SK-N-SH (cell line): ENCODE results near the gene JPT2. TPM values are rescaled to one million over a fixed set of nuclear protein-coding genes. Genes with fewer than 3 reads are reported as not detected.
A peak's percentile ranks its signal among the peaks of the same experiment; 100 is the strongest.

Source experiments
- CTCF ChIA-PET: fragments of 300-600, 350-600 bp; formaldehyde crosslinking; extraction: SDS; loops from one replicate; lab custom pipeline; 2021; lab: Yijun Ruan, JAX
- POLR2A ChIA-PET: fragments of 350-600 bp; sonication (Branson Sonifier 250); formaldehyde crosslinking; extraction: SDS; loops from one replicate; lab custom pipeline; 2020; ENCODE audit warnings: antibody characterized with exemption, inconsistent platforms; lab: Yijun Ruan, JAX
- DNase-seq: peaks from one replicate; pipeline ENCODE4 v3.0.0; 2012
- H2AFZ ChIP-seq: fragments of 200-600 bp; sonication (generic); 2 replicates; pipeline ENCODE4 v1.8.1; 2016; ENCODE audit warnings: antibody characterized with exemption, mild to moderate bottlenecking, low read depth
- H3F3A ChIP-seq: fragments of 200-600 bp; sonication (generic); replicated peaks from 2 replicates; pipeline ENCODE3; 2016; ENCODE audit warnings: antibody characterized with exemption, mild to moderate bottlenecking; ENCODE audit not compliant: insufficient read depth
- H3K27ac ChIP-seq, 2 experiments: fragments of 200-500 bp in 1 of 2; fragments of 200-600 bp in 1 of 2; sonication (Bioruptor generic) in 1 of 2; sonication (generic), shearing (Covaris generic) in 1 of 2; 2 replicates each; pipeline versions ENCODE4 v1.5.1 to v1.6.1; 2014 to 2016; ENCODE audit warnings: low read depth in 2 of 2, inconsistent platforms in 1 of 2, low read length in 1 of 2, mild to moderate bottlenecking in 1 of 2, mixed read lengths in 1 of 2
- H3K27me3 ChIP-seq: fragments of 200-600 bp; sonication (generic), shearing (Covaris generic); 2 replicates; pipeline ENCODE4 v1.6.1; 2016; ENCODE audit warnings: mixed run types; ENCODE audit not compliant: insufficient read depth
- H3K36me3 ChIP-seq, 2 experiments: fragments of 200-500 bp in 1 of 2; fragments of 200-600 bp in 1 of 2; sonication (Bioruptor generic) in 1 of 2; sonication (generic) in 1 of 2; replicated peaks in 1 of 2; 2 replicates each; pipeline versions ENCODE3 to v1.5.1; 2014 to 2016; ENCODE audit warnings: low read length in 1 of 2, mild to moderate bottlenecking in 1 of 2; ENCODE audit not compliant: insufficient read depth in 2 of 2, control insufficient read depth in 1 of 2
- H3K4me1 ChIP-seq, 2 experiments: fragments of 200-500 bp in 1 of 2; fragments of 200-600 bp in 1 of 2; sonication (Bioruptor generic) in 1 of 2; sonication (generic), shearing (Covaris generic) in 1 of 2; 2 replicates each; pipeline versions ENCODE4 v1.5.1 to v1.6.1; 2014 to 2016; ENCODE audit warnings: low read depth in 1 of 2, low read length in 1 of 2, mixed run types in 1 of 2; ENCODE audit not compliant: insufficient read depth in 2 of 2, control insufficient read depth in 1 of 2
- H3K4me2 ChIP-seq: fragments of 200-600 bp; sonication (generic), shearing (Covaris generic); 2 replicates; pipeline ENCODE4 v1.6.1; 2017; ENCODE audit warnings: mixed run types
- H3K4me3 ChIP-seq, 2 experiments: fragments of 200-500 bp in 1 of 2; fragments of 200-600 bp in 1 of 2; sonication (Bioruptor generic) in 1 of 2; sonication (generic), shearing (Covaris generic) in 1 of 2; 2 replicates each; pipeline versions ENCODE4 v1.5.1 to v1.8.1; 2014 to 2016; ENCODE audit warnings: low read depth in 2 of 2, inconsistent platforms in 1 of 2, low read length in 1 of 2, mild to moderate bottlenecking in 1 of 2, mixed read lengths in 1 of 2, moderate library complexity in 1 of 2
- H3K79me2 ChIP-seq: fragments of 200-600 bp; sonication (generic); 2 replicates; pipeline ENCODE4 v1.8.1; 2017; ENCODE audit warnings: mild to moderate bottlenecking; ENCODE audit not compliant: insufficient read depth
- H3K9ac ChIP-seq: fragments of 200-600 bp; sonication (generic); 2 replicates; pipeline ENCODE4 v1.6.1; 2017; ENCODE audit warnings: mixed run types
- H3K9me2 ChIP-seq: fragments of 200-600 bp; sonication (generic); 2 replicates; pipeline ENCODE4 v1.6.1; 2017; ENCODE audit warnings: mixed run types
- H3K9me3 ChIP-seq: fragments of 200-600 bp; sonication (generic); 2 replicates; pipeline ENCODE4 v1.6.1; 2017; ENCODE audit warnings: mixed run types, mild to moderate bottlenecking, moderate library complexity
- H4K20me1 ChIP-seq: fragments of 200-600 bp; sonication (generic); 2 replicates; pipeline ENCODE4 v1.6.1; 2017; ENCODE audit warnings: mild to moderate bottlenecking, mixed run types; ENCODE audit not compliant: insufficient read depth
- CHD2 ChIP-seq: fragments of 150-350 bp; IDR thresholded peaks from 2 replicates; pipeline ENCODE4 v1.6.1; 2018; ENCODE audit warnings: low read length; ENCODE audit not compliant: partially characterized antibody
- CTCF ChIP-seq: fragments of 200-600 bp; sonication (generic); IDR thresholded peaks from 2 replicates; pipeline ENCODE4 v1.6.1; 2017; ENCODE audit warnings: antibody characterized with exemption, mild to moderate bottlenecking, moderate library complexity
- ELF1 ChIP-seq: IDR thresholded peaks from 2 replicates; pipeline ENCODE4 v1.4.0; 2012
- EP300 ChIP-seq, 2 experiments: IDR thresholded peaks; 2 replicates each; pipeline versions ENCODE4 v1.4.0 to v1.6.1; 2012; ENCODE audit warnings: borderline replicate concordance in 1 of 2, low read depth in 1 of 2, low read length in 1 of 2
- EZH2phosphoT487 ChIP-seq: fragments of 200-600 bp; sonication (generic); IDR thresholded peaks from 2 replicates; pipeline ENCODE4 v1.6.1; 2017; ENCODE audit warnings: low read depth, mixed run types, mild to moderate bottlenecking, antibody characterized with exemption, moderate library complexity, borderline replicate concordance
- FOSL2 ChIP-seq: IDR thresholded peaks from 2 replicates; pipeline ENCODE4 v1.4.0; 2012; ENCODE audit warnings: low read depth, mild to moderate bottlenecking, moderate library complexity, borderline replicate concordance
- FOXJ3 ChIP-seq: sonication (generic); formaldehyde crosslinking; IDR thresholded peaks from 2 replicates; pipeline ENCODE4 v1.5.1; 2020; ENCODE audit warnings: mild to moderate bottlenecking, missing genetic modification reagents
- FOXM1 ChIP-seq: IDR thresholded peaks from 2 replicates; pipeline ENCODE4 v1.4.0; 2012; ENCODE audit warnings: low read depth, mild to moderate bottlenecking
- GABPA ChIP-seq: IDR thresholded peaks from 2 replicates; pipeline ENCODE4 v1.4.0; 2012; ENCODE audit warnings: low read depth, mild to moderate bottlenecking
- GATA2 ChIP-seq: sonication (generic); formaldehyde crosslinking; IDR thresholded peaks from 2 replicates; pipeline ENCODE4 v1.5.0; 2020; ENCODE audit warnings: mild to moderate bottlenecking, missing genetic modification reagents
- JUND ChIP-seq: IDR thresholded peaks from 2 replicates; pipeline ENCODE4 v1.4.0; 2012
- MEF2A ChIP-seq: IDR thresholded peaks from 2 replicates; pipeline ENCODE4 v1.4.0; 2012; ENCODE audit warnings: low read depth, borderline replicate concordance
- MXI1 ChIP-seq: IDR thresholded peaks from 2 replicates; pipeline ENCODE4 v1.6.1; 2012; ENCODE audit warnings: mild to moderate bottlenecking, low read depth, low read length, improper control_type of control experiment
- NFIC ChIP-seq: IDR thresholded peaks from 2 replicates; pipeline ENCODE4 v1.4.0; 2012; ENCODE audit warnings: borderline replicate concordance
- NRF1 ChIP-seq: IDR thresholded peaks from 2 replicates; pipeline ENCODE4 v1.6.1; 2012; ENCODE audit warnings: low read depth, mild to moderate bottlenecking, low read length
- PBX3 ChIP-seq: IDR thresholded peaks from 2 replicates; pipeline ENCODE4; 2012
- POLR2AphosphoS5 ChIP-seq: IDR thresholded peaks from 2 replicates; pipeline ENCODE4 v1.6.1; 2012; ENCODE audit warnings: low read depth, low read length
- RAD21 ChIP-seq: IDR thresholded peaks from 2 replicates; pipeline ENCODE4 v1.6.1; 2012; ENCODE audit warnings: mild to moderate bottlenecking, low read length
- RCOR1 ChIP-seq: fragments of 150-350 bp; IDR thresholded peaks from 2 replicates; pipeline ENCODE4 v1.6.1; 2017; ENCODE audit warnings: antibody characterized with exemption, low read length
- RFX5 ChIP-seq: IDR thresholded peaks from 2 replicates; pipeline ENCODE4 v1.6.1; 2012; ENCODE audit warnings: mild to moderate bottlenecking, improper control_type of control experiment, low read length
- RXRA ChIP-seq: IDR thresholded peaks from 2 replicates; pipeline ENCODE4 v1.4.0; 2012; ENCODE audit warnings: low read depth, mild to moderate bottlenecking, borderline replicate concordance
- SIN3A ChIP-seq: IDR thresholded peaks from 2 replicates; pipeline ENCODE4 v1.6.1; 2012; ENCODE audit warnings: low read depth, mild to moderate bottlenecking, low read length, moderate library complexity, borderline replicate concordance
- TEAD4 ChIP-seq: IDR thresholded peaks from 2 replicates; pipeline ENCODE4 v1.4.0; 2012; ENCODE audit warnings: mild to moderate bottlenecking, borderline replicate concordance; ENCODE audit not compliant: insufficient read depth
- USF2 ChIP-seq: fragments of 150-350 bp; IDR thresholded peaks from 2 replicates; pipeline ENCODE4 v1.6.1; 2017; ENCODE audit warnings: antibody characterized with exemption, low read length, low read depth, borderline replicate concordance
- YY1 ChIP-seq: IDR thresholded peaks from 2 replicates; pipeline ENCODE4 v1.4.0; 2012; ENCODE audit warnings: low read depth, mild to moderate bottlenecking
- WGBS: methylation state at CpG from one replicate; pipeline ENCODE4 v1.1.6; 2017; ENCODE audit warnings: low lambda C conversion rate; 5-methylcytosine and 5-hydroxymethylcytosine counted together
- polyA plus RNA-seq, 3 experiments: library from polyadenylated mRNA; depleted of rRNA; stranded (reverse); fragments of >200 nt; gene quantifications; 2 replicates each; pipeline ENCODE4 v1.2.3, GENCODE V29; 2012
- TF ChIP-seq, protein P1 (sequence below): IDR thresholded peaks from 2 replicates; pipeline ENCODE4 v1.4.0; 2012; ENCODE audit warnings: low read depth, borderline replicate concordance
- TF ChIP-seq, protein P2 (sequence below): IDR thresholded peaks from 2 replicates; pipeline ENCODE4 v1.4.0; 2012; ENCODE audit warnings: low read depth, borderline replicate concordance
- TF ChIP-seq, protein P3 (sequence below): IDR thresholded peaks from 2 replicates; pipeline ENCODE4 v1.4.0; 2012; ENCODE audit warnings: low read depth

Gene JPT2
- 36.9 and 67.4 TPM in 2 replicates for polyA plus RNA-seq (2012; rRNA removed)
- polyA plus RNA-seq (2012; cell fraction: cytosol; rRNA removed): 40.6 and 51.8 TPM in 2 replicates
- polyA plus RNA-seq (2012; cell fraction: nucleus; rRNA removed): 34.4 and 41.1 TPM in 2 replicates

DNA sequence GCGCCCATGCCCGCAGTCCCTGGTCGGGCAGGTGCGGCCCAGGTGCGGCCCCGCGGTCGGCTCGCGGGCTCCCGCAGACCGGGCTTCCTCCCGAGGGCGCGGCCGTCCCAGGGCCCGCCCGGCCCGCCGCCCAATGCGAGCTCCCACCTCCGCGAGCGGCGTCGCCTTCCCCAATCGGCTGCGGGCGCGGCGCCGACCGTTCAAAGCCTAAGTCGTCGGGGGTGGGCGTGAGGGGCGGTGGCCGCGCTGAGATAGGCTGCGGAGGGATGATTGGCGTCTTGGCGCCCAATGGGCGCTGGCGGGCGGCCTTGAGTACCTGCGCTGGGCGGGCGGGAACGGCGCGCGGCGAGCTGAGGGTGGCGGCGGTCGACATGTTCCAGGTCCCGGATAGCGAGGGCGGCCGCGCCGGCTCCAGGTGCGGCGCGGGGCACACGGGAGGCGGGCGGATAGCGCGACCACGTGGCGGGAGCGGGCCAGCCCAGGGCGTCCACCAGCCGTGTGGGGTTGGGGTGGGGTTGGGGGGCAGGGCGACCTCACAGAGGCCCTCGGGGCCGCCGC lies at the start of gene JPT2:
Gene JPT2 (plus strand): TSS at position 338 of the 558 bp plus-strand sequence. CDS start 34 bp downstream, at position 372.
- Histone ChIP-seq H3K27me3 (no peaks in the 10 kb centered on the region), H3K4me3 (peak within 1 kb of the TSS; percentile 70 to 81), H3K36me3 (peaks cover 19 to 30% of the 10 kb centered on the region in 2 experiments), H3K79me2 (peaks cover 52% of the 10 kb centered on the region), H3K9me2 (no peaks in the 10 kb centered on the region), H3K9ac (peak within 1 kb of the TSS; percentile 79), H4K20me1 (peaks cover 19% of the 10 kb centered on the region; the same call in 1 of the 2 replicates), H3K4me2 (peak within 1 kb of the TSS; percentile 98), H3F3A (peaks cover 19% of the 10 kb centered on the region), H2AFZ (0 out of 2 replicates have a peak within 1 kb of the TSS, but pooled peaks have one; percentile 18), H3K27ac (peak within 1 kb of the TSS; percentile 35 to 79; a peak in 3 of 4 replicates), H3K9me3 (no peaks in the 10 kb centered on the region), H3K4me1 (peaks cover 6 to 7% of the 10 kb centered on the region in 2 experiments; a peak in 1 of 4 replicates)
- CTCF ChIA-PET: interaction anchor here (1.5 to 1.9 kb wide), 4 partner anchors 23 to 314 kb away, joined by 4 to 14 read pairs (median 6); partner anchors contain the start of gene MAPK8IP3
- peak; percentile 100 for DNase-seq
- 4% methylated on average over 20 of the region's 79 CpGs for WGBS
- POLR2A ChIA-PET: interaction anchor here (0.6 to 1.9 kb wide), 7 partner anchors 8 to 146 kb away, joined by 3 to 10 read pairs (median 3); partner anchors contain the start of genes EME2, MAPK8IP3 and MRPS34
- TF ChIP-seq RCOR1: no peak
- peak; percentile 99 for TF ChIP-seq PBX3
- no peak for TF ChIP-seq MEF2A
- peak; percentile 60 for TF ChIP-seq NRF1
- TF ChIP-seq, protein P1, sequence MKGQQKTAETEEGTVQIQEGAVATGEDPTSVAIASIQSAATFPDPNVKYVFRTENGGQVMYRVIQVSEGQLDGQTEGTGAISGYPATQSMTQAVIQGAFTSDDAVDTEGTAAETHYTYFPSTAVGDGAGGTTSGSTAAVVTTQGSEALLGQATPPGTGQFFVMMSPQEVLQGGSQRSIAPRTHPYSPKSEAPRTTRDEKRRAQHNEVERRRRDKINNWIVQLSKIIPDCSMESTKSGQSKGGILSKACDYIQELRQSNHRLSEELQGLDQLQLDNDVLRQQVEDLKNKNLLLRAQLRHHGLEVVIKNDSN: no peak
- no peak for TF ChIP-seq USF2
- TF ChIP-seq, protein P2, sequence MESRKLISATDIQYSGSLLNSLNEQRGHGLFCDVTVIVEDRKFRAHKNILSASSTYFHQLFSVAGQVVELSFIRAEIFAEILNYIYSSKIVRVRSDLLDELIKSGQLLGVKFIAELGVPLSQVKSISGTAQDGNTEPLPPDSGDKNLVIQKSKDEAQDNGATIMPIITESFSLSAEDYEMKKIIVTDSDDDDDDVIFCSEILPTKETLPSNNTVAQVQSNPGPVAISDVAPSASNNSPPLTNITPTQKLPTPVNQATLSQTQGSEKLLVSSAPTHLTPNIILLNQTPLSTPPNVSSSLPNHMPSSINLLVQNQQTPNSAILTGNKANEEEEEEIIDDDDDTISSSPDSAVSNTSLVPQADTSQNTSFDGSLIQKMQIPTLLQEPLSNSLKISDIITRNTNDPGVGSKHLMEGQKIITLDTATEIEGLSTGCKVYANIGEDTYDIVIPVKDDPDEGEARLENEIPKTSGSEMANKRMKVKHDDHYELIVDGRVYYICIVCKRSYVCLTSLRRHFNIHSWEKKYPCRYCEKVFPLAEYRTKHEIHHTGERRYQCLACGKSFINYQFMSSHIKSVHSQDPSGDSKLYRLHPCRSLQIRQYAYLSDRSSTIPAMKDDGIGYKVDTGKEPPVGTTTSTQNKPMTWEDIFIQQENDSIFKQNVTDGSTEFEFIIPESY: no peak
- TF ChIP-seq, protein P3, sequence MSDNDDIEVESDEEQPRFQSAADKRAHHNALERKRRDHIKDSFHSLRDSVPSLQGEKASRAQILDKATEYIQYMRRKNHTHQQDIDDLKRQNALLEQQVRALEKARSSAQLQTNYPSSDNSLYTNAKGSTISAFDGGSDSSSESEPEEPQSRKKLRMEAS: peak; percentile 40; the same call in 1 of the 2 replicates
- no peak for TF ChIP-seq FOXM1
- no peak for TF ChIP-seq EZH2phosphoT487
- TF ChIP-seq JUND: no peak
- TF ChIP-seq GATA2 (CRISPR knock-in tag): no peak
- TF ChIP-seq TEAD4: no peak
- no peak for TF ChIP-seq CTCF
- TF ChIP-seq EP300 (IDR thresholded peaks at IDR 0.05; ENCODE audit: borderline replicate concordance in 1 of 2, low read depth in 1 of 2, low read length in 1 of 2): no peak
- TF ChIP-seq RAD21: no peak
- no peak for TF ChIP-seq RXRA
- TF ChIP-seq NFIC: no peak
- no peak for TF ChIP-seq SIN3A
- TF ChIP-seq MXI1: peak; percentile 75; the same call in 1 of the 2 replicates
- no peak for TF ChIP-seq FOSL2
- TF ChIP-seq YY1: no peak; the same call in 1 of the 2 replicates
- TF ChIP-seq FOXJ3: no peak
- TF ChIP-seq GABPA: no peak
- TF ChIP-seq RFX5: peak; percentile 49; the same call in 1 of the 2 replicates
- TF ChIP-seq POLR2AphosphoS5: peak; percentile 69
- TF ChIP-seq CHD2: peak; percentile 91
- no peak for TF ChIP-seq ELF1
